ENCODE data around the gene GALNT16.
"Not testable (repeated sequence)": the region's sequence is repeated elsewhere in the genome, so short reads cannot be mapped to it uniquely, and the experiment has no call there.

Gene GALNT16

GRCh38 chr14:69285661-69286255 is 25.8 kb downstream of the GALNT16 start:
- TF ChIP-seq CTCF (IDR thresholded peaks at IDR 0.05; ENCODE audit: extremely low read depth, missing control alignments) = no peak
- no peak for DNase-seq (ENCODE audit: low spot score)

GRCh38 chr14:69287098-69288010 is 27.4 kb downstream of the GALNT16 start:
- TF ChIP-seq CTCF (IDR thresholded peaks at IDR 0.05; ENCODE audit: extremely low read depth, missing control alignments) = no peak
- DNase-seq (ENCODE audit: low spot score) = no peak

- no peak for TF ChIP-seq CTCF (IDR thresholded peaks at IDR 0.05; ENCODE audit: extremely low read depth, missing control alignments)
Measured at GRCh38 chr14:69288011-69288771, 28.2 kb downstream of the GALNT16 start.

GRCh38 chr14:69288956-69289705 is 29.2 kb downstream of the GALNT16 start:
- no peak for TF ChIP-seq CTCF (IDR thresholded peaks at IDR 0.05; ENCODE audit: extremely low read depth, missing control alignments)
- no peak for DNase-seq (ENCODE audit: low spot score)

More at GRCh38 chr14:69288011-69288771, 28.2 kb downstream of the GALNT16 start:
- no peak for DNase-seq (ENCODE audit: low spot score)

GRCh38 chr14:69289811-69290520 is 30.0 kb downstream of the GALNT16 start:
- DNase-seq (ENCODE audit: low spot score) = no peak
- TF ChIP-seq CTCF (IDR thresholded peaks at IDR 0.05; ENCODE audit: extremely low read depth, missing control alignments) = no peak

- not testable (repeated sequence) for DNase-seq (ENCODE audit: low spot score)
Measured at GRCh38 chr14:69290881-69291280, 30.9 kb downstream of the GALNT16 start.

GRCh38 chr14:69291396-69291795 is 31.4 kb downstream of the GALNT16 start:
- no peak for TF ChIP-seq CTCF (IDR thresholded peaks at IDR 0.05; ENCODE audit: extremely low read depth, missing control alignments)
- DNase-seq (ENCODE audit: low spot score) = no peak
